Tibial nerve (tissue), 4 donors: ENCODE measurements around the gene ZNF174. TPM values are rescaled to one million over a fixed set of nuclear protein-coding genes. Genes with fewer than 3 reads are reported as not detected.

Experiments used
- DNase-seq, 2 donors: peaks; one replicate each; pipeline ENCODE4 v3.0.0-alpha.2; 2019; ENCODE audit warnings: low spot score in 2 of 2
- H3K27ac ChIP-seq, 4 donors: fragments of 200-600 bp; sonication (generic) in 3 of 4; one replicate each; pipeline ENCODE4 v1.5.1; 2017 to 2019; ENCODE audit warnings: mild to moderate bottlenecking in 1 of 4
- H3K27me3 ChIP-seq, 2 donors: fragments of 200-600 bp; sonication (generic) in 1 of 2; one replicate each; pipeline versions ENCODE4 v1.5.1 to v1.6.0; 2017 to 2019
- H3K36me3 ChIP-seq, 3 donors: fragments of 200-600 bp; sonication (generic); one replicate each; pipeline ENCODE4 v1.5.1; 2018 to 2019
- H3K4me1 ChIP-seq, 4 donors: fragments of 200-600 bp; sonication (generic) in 3 of 4; one replicate each; pipeline ENCODE4 v1.5.1; 2017 to 2019
- H3K4me3 ChIP-seq, 4 donors: fragments of 200-600 bp; sonication (generic) in 3 of 4; one replicate each; pipeline ENCODE4 v1.5.1; 2017 to 2019; ENCODE audit warnings: mild to moderate bottlenecking in 1 of 4, moderate library complexity in 1 of 4
- H3K9me3 ChIP-seq, 4 donors: fragments of 200-600 bp; sonication (generic) in 3 of 4; one replicate each; pipeline ENCODE4 v1.5.1; 2017 to 2019
- CTCF ChIP-seq, 5 experiments: fragments of 200-600 bp in 3 of 5; fragments of 450-650 bp in 2 of 5; sonication (generic) in 3 of 5; IDR thresholded peaks; one replicate each; pipeline ENCODE4 v1.5.1; 2016 to 2019; ENCODE audit warnings: antibody characterized with exemption in 5 of 5, mild to moderate bottlenecking in 3 of 5, moderate library complexity in 2 of 5
- EP300 ChIP-seq, 2 donors: sonication (generic); formaldehyde crosslinking; IDR thresholded peaks; one replicate each; pipeline ENCODE4 v1.6.1; 2017; ENCODE audit warnings: antibody characterized with exemption in 2 of 2, mild to moderate bottlenecking in 1 of 2
- POLR2A ChIP-seq, 2 donors: fragments of 450-650 bp; IDR thresholded peaks; one replicate each; pipeline ENCODE4 v1.6.1; 2017; ENCODE audit warnings: antibody characterized with exemption in 2 of 2, mild to moderate bottlenecking in 2 of 2, moderate library complexity in 2 of 2
- WGBS, 2 donors: methylation state at CpG; one replicate each; pipeline ENCODE4 v1.1.5; 2018; 5-methylcytosine and 5-hydroxymethylcytosine counted together
- total RNA-seq, 4 donors: library from RNA; depleted of rRNA; stranded (reverse); fragments of >200 nt; gene quantifications; one replicate each; pipeline ENCODE4 v1.1.0, GENCODE V29; 2016

ZNF174 gene
- total RNA-seq, 4 donors from 2014 or later, result 12.0 to 16.7 (median 13.1) TPM

- H3K4me1 ChIP-seq, result peaks cover 0 to 61% (median 38%) of the 10 kb centered on the region in 4 donors
- peak; percentile 67 to 72 for DNase-seq
- no peaks in the 10 kb centered on the region for H3K9me3 ChIP-seq
- H3K27ac ChIP-seq, result peak overlapping the region; percentile 91 to 96 (median 94)
- peak overlapping the region; percentile 65 to 96 (median 74) for H3K4me3 ChIP-seq
- no peaks in the 10 kb centered on the region for H3K36me3 ChIP-seq
- peak in 1 of 2 donors; percentile 86 for TF ChIP-seq EP300 (IDR thresholded peaks at IDR 0.05)
- peak in 1 of 2 donors; percentile 55 for TF ChIP-seq POLR2A (IDR thresholded peaks at IDR 0.05)
- peak; percentile 57 to 78 (median 71) for TF ChIP-seq CTCF (IDR thresholded peaks at IDR 0.05)
- WGBS, 2 donors, result 0 to 28% methylated on average over 3 to 19 of the region's 83 CpGs
- H3K27me3 ChIP-seq, result no peaks in the 10 kb centered on the region
These were observed 56.6 kb downstream of the ZNF174 start for GRCh38 chr16:3457434-3458252.

GRCh38 chr16:3458278-3458851, 57.4 kb downstream of the ZNF174 start:
- peak overlapping the region; percentile 91 to 96 (median 94) for H3K27ac ChIP-seq
- peak overlapping the region; percentile 65 to 96 (median 74) for H3K4me3 ChIP-seq
- no peaks in the 10 kb centered on the region for H3K9me3 ChIP-seq
- H3K36me3 ChIP-seq, result no peaks in the 10 kb centered on the region
- no peak for DNase-seq
- whole genome bisulfite sequencing, 2 donors, result 0 to 1% methylated on average over 14 to 31 of the region's 47 CpGs
- TF ChIP-seq POLR2A (IDR thresholded peaks at IDR 0.05) (no peak), CTCF (IDR thresholded peaks at IDR 0.05) (no peak), EP300 (IDR thresholded peaks at IDR 0.05) (no peak)
- peaks cover 0 to 67% (median 38%) of the 10 kb centered on the region in 4 donors for H3K4me1 ChIP-seq
- no peaks in the 10 kb centered on the region for H3K27me3 ChIP-seq

GRCh38 chr16:3458852-3459361, 57.9 kb downstream of the ZNF174 start:
- H3K27ac ChIP-seq, result peak overlapping the region; percentile 91 to 96 (median 94)
- peak overlapping the region; percentile 65 to 96 (median 74) for H3K4me3 ChIP-seq
- no peaks in the 10 kb centered on the region for H3K27me3 ChIP-seq
- 3 to 6% methylated on average over 10 of the region's 10 CpGs for WGBS, 2 donors
- no peak for DNase-seq
- no peaks in the 10 kb centered on the region for H3K36me3 ChIP-seq
- H3K9me3 ChIP-seq, result no peaks in the 10 kb centered on the region
- peaks cover 0 to 69% (median 38%) of the 10 kb centered on the region in 4 donors for H3K4me1 ChIP-seq
- TF ChIP-seq EP300 (IDR thresholded peaks at IDR 0.05) (no peak), POLR2A (IDR thresholded peaks at IDR 0.05) (no peak), CTCF (IDR thresholded peaks at IDR 0.05) (no peak)

Other genes with a start within 250 kb of the ZNF174 start
- not detected for gene OR1F1, start 213.0 kb upstream of the ZNF174 start, total RNA-seq
- gene ZNF200, start 166.1 kb upstream of the ZNF174 start, total RNA-seq, result 10 to 100 TPM in 1 of 4 donors, 1 to 10 TPM in 3; 5.2 to 10.2 (median 9.1) TPM
- 1 to 10 TPM in 2 of 4 donors, under 1 TPM in 2; 0.39 to 8.1 (median 1.1) TPM for gene MEFV, start 144.6 kb upstream of the ZNF174 start, total RNA-seq
- gene ZNF263, start 117.7 kb upstream of the ZNF174 start, total RNA-seq, result 10 to 100 TPM; 37.3 to 66.0 (median 55.5) TPM
- gene TIGD7, start 95.8 kb upstream of the ZNF174 start, total RNA-seq, result 1 to 10 TPM; 6.1 to 8.3 (median 6.6) TPM
- gene ZNF75A, start 95.7 kb upstream of the ZNF174 start, total RNA-seq, result 10 to 100 TPM; 24.0 to 28.2 (median 25.7) TPM
- 1 to 10 TPM in 1 of 4 donors, under 1 TPM in 2, not detected in 1; 0.44 to 1.2 (median 0.59) TPM for gene OR2C1, start 45.3 kb upstream of the ZNF174 start, total RNA-seq
- 10 to 100 TPM in 3 of 4 donors, 1 to 10 TPM in 1; 8.7 to 22.3 (median 14.0) TPM for gene ZSCAN32, start 211 bp upstream of the ZNF174 start, total RNA-seq
- gene ZNF597, start 42.3 kb downstream of the ZNF174 start, total RNA-seq, result 1 to 10 TPM; 2.2 to 3.1 (median 2.7) TPM
- 10 to 100 TPM; 27.6 to 37.8 (median 28.0) TPM for gene NAA60, start 42.5 kb downstream of the ZNF174 start, total RNA-seq
- gene C16orf90, start 94.3 kb downstream of the ZNF174 start, total RNA-seq, result not detected
- gene CLUAP1, start 99.8 kb downstream of the ZNF174 start, total RNA-seq, result 10 to 100 TPM; 22.3 to 36.9 (median 29.7) TPM
- under 1 TPM; 0.59 to 0.90 (median 0.75) TPM for gene NLRC3, start 176.2 kb downstream of the ZNF174 start, total RNA-seq
- 1 to 10 TPM; 4.8 to 8.1 (median 5.6) TPM for gene SLX4, start 210.4 kb downstream of the ZNF174 start, total RNA-seq